GM12874 (cell line): ENCODE data around the gene PINLYP.

Source experiments
- TF ChIP-seq, protein P1 (sequence below): IDR thresholded peaks from 2 replicates; pipeline ENCODE4 v1.5.1; 2011; ENCODE audit warnings: low read depth, mild to moderate bottlenecking, control low read depth, low read length, moderate library complexity; ENCODE audit not compliant: insufficient read depth

The PINLYP gene

DNA sequence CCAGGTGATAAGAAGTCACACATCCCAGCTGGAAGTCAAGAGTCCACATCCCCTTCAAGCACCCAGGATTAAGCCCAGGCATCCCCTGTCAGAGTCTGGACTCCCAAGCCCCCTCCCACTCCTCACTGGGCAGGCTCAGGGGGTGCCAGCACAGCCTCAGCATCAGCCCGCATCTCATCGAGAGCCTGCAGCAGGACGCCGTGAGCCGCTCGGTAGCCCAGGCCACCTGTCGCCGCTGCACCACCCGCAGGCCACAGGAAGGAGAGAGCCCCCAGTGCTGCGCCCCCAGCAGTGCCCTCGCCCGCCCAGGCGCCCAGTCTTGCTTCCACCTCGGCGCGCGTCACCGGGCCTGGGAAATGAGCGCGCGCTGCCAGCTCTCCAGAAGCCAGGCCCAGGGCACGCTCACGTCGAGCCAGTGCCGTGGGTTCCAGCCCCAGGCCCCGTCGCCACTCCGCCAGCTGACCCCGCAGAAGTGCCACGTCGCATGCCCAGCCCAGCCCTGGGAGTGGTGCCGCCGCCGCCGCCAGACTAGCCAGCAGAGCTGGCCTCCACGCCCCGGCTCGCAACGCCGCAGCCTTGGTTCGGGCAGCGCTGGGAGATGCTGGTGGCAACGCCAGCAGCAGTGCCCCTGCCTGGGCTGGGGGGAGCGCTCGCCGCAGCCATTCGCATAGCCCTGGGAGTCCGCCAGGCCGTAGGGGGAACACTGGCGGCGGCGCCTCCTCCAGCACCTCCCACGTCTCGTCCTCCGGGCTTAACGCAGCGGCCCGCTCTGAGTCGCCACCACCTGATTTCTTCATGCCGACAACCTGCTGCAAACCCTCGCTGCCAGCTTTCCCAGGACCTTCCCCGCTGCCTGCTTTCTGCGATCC, 16.5 kb downstream of the PINLYP start:
- TF ChIP-seq, protein P1, sequence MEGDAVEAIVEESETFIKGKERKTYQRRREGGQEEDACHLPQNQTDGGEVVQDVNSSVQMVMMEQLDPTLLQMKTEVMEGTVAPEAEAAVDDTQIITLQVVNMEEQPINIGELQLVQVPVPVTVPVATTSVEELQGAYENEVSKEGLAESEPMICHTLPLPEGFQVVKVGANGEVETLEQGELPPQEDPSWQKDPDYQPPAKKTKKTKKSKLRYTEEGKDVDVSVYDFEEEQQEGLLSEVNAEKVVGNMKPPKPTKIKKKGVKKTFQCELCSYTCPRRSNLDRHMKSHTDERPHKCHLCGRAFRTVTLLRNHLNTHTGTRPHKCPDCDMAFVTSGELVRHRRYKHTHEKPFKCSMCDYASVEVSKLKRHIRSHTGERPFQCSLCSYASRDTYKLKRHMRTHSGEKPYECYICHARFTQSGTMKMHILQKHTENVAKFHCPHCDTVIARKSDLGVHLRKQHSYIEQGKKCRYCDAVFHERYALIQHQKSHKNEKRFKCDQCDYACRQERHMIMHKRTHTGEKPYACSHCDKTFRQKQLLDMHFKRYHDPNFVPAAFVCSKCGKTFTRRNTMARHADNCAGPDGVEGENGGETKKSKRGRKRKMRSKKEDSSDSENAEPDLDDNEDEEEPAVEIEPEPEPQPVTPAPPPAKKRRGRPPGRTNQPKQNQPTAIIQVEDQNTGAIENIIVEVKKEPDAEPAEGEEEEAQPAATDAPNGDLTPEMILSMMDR = no peak

DNA sequence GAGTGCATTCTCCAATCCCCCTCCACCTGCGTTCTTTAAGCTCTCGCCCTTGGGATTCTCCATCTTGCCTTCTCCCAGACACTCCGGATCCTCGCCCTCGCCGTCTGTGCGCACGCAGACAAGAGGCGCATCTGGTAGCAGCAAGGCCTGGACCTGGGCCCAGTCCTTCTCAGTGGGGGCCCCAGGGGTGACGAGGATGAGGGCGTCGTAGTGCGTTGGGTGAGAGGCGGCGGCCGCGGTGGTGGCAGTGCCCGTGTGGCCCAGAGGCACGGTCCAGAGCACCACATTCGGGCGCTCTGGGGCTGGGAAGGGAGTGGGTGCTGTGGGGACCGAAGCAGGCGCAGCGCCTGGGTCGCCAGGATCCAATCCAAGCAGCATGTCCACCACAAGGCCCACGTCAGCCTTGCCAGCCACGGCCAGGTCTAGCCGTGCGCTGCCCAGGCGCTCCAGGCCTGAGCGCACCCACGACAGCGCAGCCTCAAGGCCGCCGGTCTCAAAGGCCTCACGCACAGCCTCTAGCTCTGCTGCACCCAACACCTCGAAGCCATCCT, 17.3 kb downstream of the PINLYP start:
- TF ChIP-seq, protein P1 = no peak

DNA sequence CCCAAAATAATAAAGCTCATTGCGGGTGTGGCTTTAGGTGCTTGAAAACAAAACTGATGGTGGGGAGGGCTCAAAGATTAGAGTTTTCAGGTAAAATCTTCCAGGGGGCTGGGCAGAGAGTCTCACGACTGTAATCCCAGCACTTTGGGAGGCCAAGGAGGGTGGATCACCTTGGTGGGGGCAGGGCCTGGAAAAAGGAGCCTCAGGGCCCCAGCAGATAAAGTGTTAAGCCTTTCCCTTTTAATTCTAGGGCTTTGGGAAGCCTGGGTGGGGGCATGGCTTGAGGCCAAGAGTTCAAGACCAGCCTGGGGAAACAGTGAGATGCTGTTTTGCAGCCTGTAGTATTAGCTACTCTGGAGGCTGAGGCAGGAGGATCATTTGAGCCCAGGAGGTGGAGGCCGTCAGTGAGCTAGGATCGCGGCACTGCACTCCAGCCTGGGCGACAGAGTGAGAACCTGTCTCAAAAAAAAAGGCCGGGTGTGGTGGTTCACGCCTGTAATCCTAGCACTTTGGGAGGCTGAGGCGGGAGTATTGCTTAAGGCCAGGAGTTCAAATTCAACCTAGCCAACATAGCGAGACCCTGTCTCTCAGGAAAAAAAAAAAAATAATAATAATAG, 18.6 kb downstream of the PINLYP start:
- TF ChIP-seq, protein P1 = no peak

DNA sequence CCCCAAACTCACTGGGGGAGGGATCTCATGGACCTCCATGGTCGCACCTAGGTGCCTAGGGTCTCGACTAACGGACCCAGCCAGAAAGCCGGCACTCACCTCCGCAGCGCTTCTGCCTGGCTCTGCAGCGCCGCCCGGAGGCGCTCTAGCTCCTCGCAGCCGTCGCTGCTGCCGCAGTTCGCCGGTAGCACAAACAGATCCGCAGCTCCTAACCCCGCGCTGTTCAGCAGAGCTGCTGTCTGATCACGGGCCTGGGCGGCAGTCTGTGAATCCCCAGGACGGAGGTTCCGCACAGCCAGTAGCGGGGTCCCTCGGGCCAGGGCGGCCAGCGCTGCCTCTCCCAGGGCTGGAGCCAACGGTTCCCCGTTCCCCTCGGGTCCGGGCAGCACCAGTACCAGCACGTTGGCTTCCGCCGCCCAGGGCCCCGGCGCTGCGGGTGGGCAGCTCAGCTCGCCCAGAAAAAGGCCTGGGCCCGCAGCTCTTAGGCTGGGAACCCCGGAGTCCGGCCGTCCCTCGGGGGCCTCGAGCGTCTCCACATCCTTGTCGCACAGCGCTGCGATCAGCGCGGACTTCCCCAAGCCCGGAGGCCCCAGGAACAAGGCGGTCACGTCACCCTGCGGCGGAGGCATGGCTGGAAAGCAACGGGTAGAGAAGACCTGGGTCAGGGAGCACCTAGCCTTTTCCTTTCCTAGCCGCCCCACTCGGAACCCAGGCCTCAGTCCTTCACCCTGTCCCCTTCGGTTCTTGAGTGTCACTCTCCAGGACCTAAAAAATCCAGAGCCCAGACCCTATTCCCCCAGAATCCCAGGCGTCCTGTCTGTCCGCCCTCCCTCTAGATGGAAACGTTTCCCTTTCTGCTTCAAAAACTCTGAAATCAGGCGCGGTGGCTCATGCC, 19.4 kb downstream of the PINLYP start:
- TF ChIP-seq, protein P1 = peak; percentile 99

DNA sequence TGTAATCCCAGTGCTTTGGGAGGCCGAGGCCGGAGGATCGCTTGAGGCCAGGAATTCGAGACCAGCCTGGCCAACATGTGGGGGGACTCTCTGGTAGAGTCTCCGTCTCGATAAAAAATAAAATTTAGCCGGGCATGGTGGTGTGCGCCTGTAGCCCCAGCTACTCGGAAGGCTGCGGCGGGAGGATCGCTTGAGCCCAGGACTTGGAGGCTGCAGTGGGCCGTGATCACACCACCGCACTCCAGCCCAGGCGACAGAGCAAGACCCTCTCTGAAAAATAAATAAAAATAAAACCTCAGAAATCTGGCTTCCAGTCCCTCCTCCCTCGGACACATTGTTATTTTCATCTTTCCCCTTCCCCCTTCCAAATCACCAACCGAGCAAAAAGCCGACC, 20.0 kb downstream of the PINLYP start:
- TF ChIP-seq, protein P1 = no peak

DNA sequence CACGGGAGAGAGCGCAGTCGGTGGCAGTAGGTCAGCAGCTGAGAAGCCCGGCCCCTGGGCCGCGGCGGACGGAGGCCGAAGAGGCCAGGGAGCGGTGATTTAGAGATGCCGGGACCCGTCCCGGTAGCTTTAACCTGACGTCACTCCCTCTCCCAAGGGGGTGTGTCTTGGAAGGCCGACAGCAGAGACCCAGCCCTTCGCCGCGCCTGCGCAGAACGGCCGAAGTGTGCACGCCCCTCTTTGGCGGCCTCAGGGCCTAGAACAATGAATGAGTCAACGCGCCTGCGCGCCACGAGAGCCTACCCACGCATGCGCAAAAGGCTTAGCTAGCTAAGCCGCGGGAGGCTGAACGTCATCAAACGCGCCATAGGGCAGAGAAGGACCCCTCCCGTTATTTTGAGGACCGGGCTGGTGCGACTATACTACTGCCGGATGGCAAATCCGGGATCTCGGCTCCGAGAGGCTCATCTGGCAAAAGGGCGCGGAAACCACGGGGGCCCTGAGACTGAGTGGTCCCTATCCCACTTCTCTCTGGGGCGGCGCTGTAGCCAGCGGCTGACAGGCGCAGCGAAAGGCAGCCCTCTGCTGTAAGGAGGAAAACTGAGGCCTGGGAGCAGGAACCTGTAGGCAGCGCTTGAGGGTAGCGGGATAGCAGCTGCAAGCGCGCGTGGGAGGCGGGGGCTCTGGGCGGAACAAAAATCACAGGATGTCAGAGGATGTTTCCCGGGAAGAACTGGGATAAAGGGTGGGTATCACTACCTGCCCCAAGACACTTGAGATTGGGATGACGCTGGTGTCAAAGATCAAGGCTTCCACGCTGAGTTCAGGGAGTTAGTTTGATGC, 20.6 kb downstream of the PINLYP start, which contains the start of the genes IRGQ and ZNF576:
Gene IRGQ (minus strand): TSS at position 136 of the 843 bp plus-strand sequence. CDS start 796 bp downstream, outside the sequence.
Gene ZNF576 (plus strand): TSS at position 597 of the 843 bp plus-strand sequence. CDS start 514 bp downstream, outside the sequence.
- TF ChIP-seq, protein P1 = no peak
